ENCODE results near the gene CAPN15. TPM values are rescaled to one million over a fixed set of nuclear protein-coding genes. Genes with fewer than 3 reads are reported as not detected.

Gene CAPN15
- total and polyA plus RNA-seq, 9 donors: 17.2 to 36.7 (median 29.8) TPM

Other genes starting within 250 kb of the CAPN15 start
- gene ARHGDIG, start 247.1 kb upstream of the CAPN15 start, total RNA-seq: 1.0 TPM
- gene ARHGDIG, start 247.1 kb upstream of the CAPN15 start, polyA plus RNA-seq (ENCODE audit: insufficient read depth in 1 of 8, insufficient read length in 8 of 8, low replicate concordance in 1 of 8): 1 to 10 TPM in 2 of 8 donors, under 1 TPM in 6; 0.30 to 2.4 (median 0.63) TPM
- 0.84 TPM for gene PDIA2, start 244.5 kb upstream of the CAPN15 start, total RNA-seq
- gene PDIA2, start 244.5 kb upstream of the CAPN15 start, polyA plus RNA-seq (ENCODE audit: insufficient read depth in 1 of 8, insufficient read length in 8 of 8, low replicate concordance in 1 of 8): 1 to 10 TPM in 1 of 8 donors, under 1 TPM in 7; 0.46 to 1.8 (median 0.60) TPM
- 14.5 TPM for gene AXIN1, start 175.0 kb upstream of the CAPN15 start, total RNA-seq
- gene AXIN1, start 175.0 kb upstream of the CAPN15 start, polyA plus RNA-seq (ENCODE audit: insufficient read depth in 1 of 8, insufficient read length in 8 of 8, low replicate concordance in 1 of 8): 10 to 100 TPM; 11.5 to 19.2 (median 14.2) TPM
- 46.1 TPM for gene MRPL28, start 157.2 kb upstream of the CAPN15 start, total RNA-seq
- gene MRPL28, start 157.2 kb upstream of the CAPN15 start, polyA plus RNA-seq (ENCODE audit: insufficient read depth in 1 of 8, insufficient read length in 8 of 8, low replicate concordance in 1 of 8): 10 to 100 TPM; 48.4 to 52.6 (median 50.0) TPM
- gene PGAP6, start 145.7 kb upstream of the CAPN15 start, total RNA-seq: 16.3 TPM
- 10 to 100 TPM; 23.3 to 38.2 (median 29.3) TPM for gene PGAP6, start 145.7 kb upstream of the CAPN15 start, polyA plus RNA-seq (ENCODE audit: insufficient read depth in 1 of 8, insufficient read length in 8 of 8, low replicate concordance in 1 of 8)
- 53.5 TPM for gene NME4, start 130.5 kb upstream of the CAPN15 start, total RNA-seq
- gene NME4, start 130.5 kb upstream of the CAPN15 start, polyA plus RNA-seq (ENCODE audit: insufficient read depth in 1 of 8, insufficient read length in 8 of 8, low replicate concordance in 1 of 8): 100 to 1,000 TPM in 3 of 8 donors, 10 to 100 TPM in 5; 70.9 to 115 (median 97.2) TPM
- 8.4 TPM for gene DECR2, start 125.8 kb upstream of the CAPN15 start, total RNA-seq
- gene DECR2, start 125.8 kb upstream of the CAPN15 start, polyA plus RNA-seq (ENCODE audit: insufficient read depth in 1 of 8, insufficient read length in 8 of 8, low replicate concordance in 1 of 8): 10 to 100 TPM in 7 of 8 donors, 1 to 10 TPM in 1; 8.8 to 20.6 (median 13.4) TPM
- 13.9 TPM for gene RAB11FIP3, start 102.1 kb upstream of the CAPN15 start, total RNA-seq
- gene RAB11FIP3, start 102.1 kb upstream of the CAPN15 start, polyA plus RNA-seq (ENCODE audit: insufficient read depth in 1 of 8, insufficient read length in 8 of 8, low replicate concordance in 1 of 8): 10 to 100 TPM; 26.5 to 35.8 (median 29.8) TPM
- 0.13 TPM for gene PRR35, start 32.7 kb downstream of the CAPN15 start, total RNA-seq
- under 1 TPM in 7 of 8 donors, not detected in 1; 0.07 to 0.30 (median 0.13) TPM for gene PRR35, start 32.7 kb downstream of the CAPN15 start, polyA plus RNA-seq (ENCODE audit: insufficient read depth in 1 of 8, insufficient read length in 8 of 8, low replicate concordance in 1 of 8)
- 1.5 TPM for gene NHLRC4, start 39.3 kb downstream of the CAPN15 start, total RNA-seq
- gene NHLRC4, start 39.3 kb downstream of the CAPN15 start, polyA plus RNA-seq (ENCODE audit: insufficient read depth in 1 of 8, insufficient read length in 8 of 8, low replicate concordance in 1 of 8): 1 to 10 TPM; 1.3 to 1.8 (median 1.5) TPM
- gene PIGQ, start 42.3 kb downstream of the CAPN15 start, total RNA-seq: 12.2 TPM
- gene PIGQ, start 42.3 kb downstream of the CAPN15 start, polyA plus RNA-seq (ENCODE audit: insufficient read depth in 1 of 8, insufficient read length in 8 of 8, low replicate concordance in 1 of 8): 10 to 100 TPM; 14.1 to 23.2 (median 19.2) TPM
- 9.4 TPM for gene RAB40C, start 62.4 kb downstream of the CAPN15 start, total RNA-seq
- gene RAB40C, start 62.4 kb downstream of the CAPN15 start, polyA plus RNA-seq (ENCODE audit: insufficient read depth in 1 of 8, insufficient read length in 8 of 8, low replicate concordance in 1 of 8): 10 to 100 TPM; 10.3 to 15.4 (median 13.2) TPM
- 0.22 TPM for gene WFIKKN1, start 103.3 kb downstream of the CAPN15 start, total RNA-seq
- gene WFIKKN1, start 103.3 kb downstream of the CAPN15 start, polyA plus RNA-seq (ENCODE audit: insufficient read depth in 1 of 8, insufficient read length in 8 of 8, low replicate concordance in 1 of 8): under 1 TPM; 0.12 to 0.82 (median 0.39) TPM
- 47.9 TPM for gene METTL26, start 108.6 kb downstream of the CAPN15 start, total RNA-seq
- 10 to 100 TPM; 39.3 to 59.1 (median 42.5) TPM for gene METTL26, start 108.6 kb downstream of the CAPN15 start, polyA plus RNA-seq (ENCODE audit: insufficient read depth in 1 of 8, insufficient read length in 8 of 8, low replicate concordance in 1 of 8)
- 18.6 TPM for gene MCRIP2, start 114.1 kb downstream of the CAPN15 start, total RNA-seq
- gene MCRIP2, start 114.1 kb downstream of the CAPN15 start, polyA plus RNA-seq (ENCODE audit: insufficient read depth in 1 of 8, insufficient read length in 8 of 8, low replicate concordance in 1 of 8): 10 to 100 TPM in 4 of 8 donors, 1 to 10 TPM in 4; 7.7 to 16.8 (median 10.8) TPM
- 12.3 TPM for gene WDR90, start 121.7 kb downstream of the CAPN15 start, total RNA-seq
- gene WDR90, start 121.7 kb downstream of the CAPN15 start, polyA plus RNA-seq (ENCODE audit: insufficient read depth in 1 of 8, insufficient read length in 8 of 8, low replicate concordance in 1 of 8): 10 to 100 TPM; 10.6 to 30.5 (median 20.3) TPM
- 31.6 TPM for gene RHOT2, start 140.4 kb downstream of the CAPN15 start, total RNA-seq
- gene RHOT2, start 140.4 kb downstream of the CAPN15 start, polyA plus RNA-seq (ENCODE audit: insufficient read depth in 1 of 8, insufficient read length in 8 of 8, low replicate concordance in 1 of 8): 10 to 100 TPM; 45.1 to 88.7 (median 66.5) TPM
- gene RHBDL1, start 148.0 kb downstream of the CAPN15 start, total RNA-seq: 1.3 TPM
- gene RHBDL1, start 148.0 kb downstream of the CAPN15 start, polyA plus RNA-seq (ENCODE audit: insufficient read depth in 1 of 8, insufficient read length in 8 of 8, low replicate concordance in 1 of 8): 1 to 10 TPM in 6 of 8 donors, under 1 TPM in 2; 0.84 to 2.6 (median 1.7) TPM
- gene STUB1, start 152.7 kb downstream of the CAPN15 start, total RNA-seq: 70.7 TPM
- gene STUB1, start 152.7 kb downstream of the CAPN15 start, polyA plus RNA-seq (ENCODE audit: insufficient read depth in 1 of 8, insufficient read length in 8 of 8, low replicate concordance in 1 of 8): 100 to 1,000 TPM in 4 of 8 donors, 10 to 100 TPM in 4; 93.9 to 115 (median 100) TPM
- 20.7 TPM for gene JMJD8, start 156.6 kb downstream of the CAPN15 start, total RNA-seq
- 10 to 100 TPM; 27.3 to 40.2 (median 34.5) TPM for gene JMJD8, start 156.6 kb downstream of the CAPN15 start, polyA plus RNA-seq (ENCODE audit: insufficient read depth in 1 of 8, insufficient read length in 8 of 8, low replicate concordance in 1 of 8)
- 2.0 TPM for gene WDR24, start 162.7 kb downstream of the CAPN15 start, total RNA-seq
- gene WDR24, start 162.7 kb downstream of the CAPN15 start, polyA plus RNA-seq (ENCODE audit: insufficient read depth in 1 of 8, insufficient read length in 8 of 8, low replicate concordance in 1 of 8): 10 to 100 TPM in 1 of 8 donors, 1 to 10 TPM in 7; 7.1 to 10.5 (median 8.9) TPM
- gene FBXL16, start 178.1 kb downstream of the CAPN15 start, total RNA-seq: not detected
- under 1 TPM; 0.18 to 0.87 (median 0.42) TPM for gene FBXL16, start 178.1 kb downstream of the CAPN15 start, polyA plus RNA-seq (ENCODE audit: insufficient read depth in 1 of 8, insufficient read length in 8 of 8, low replicate concordance in 1 of 8)
- gene METRN, start 187.4 kb downstream of the CAPN15 start, total RNA-seq: 35.6 TPM
- 10 to 100 TPM; 33.3 to 49.6 (median 34.9) TPM for gene METRN, start 187.4 kb downstream of the CAPN15 start, polyA plus RNA-seq (ENCODE audit: insufficient read depth in 1 of 8, insufficient read length in 8 of 8, low replicate concordance in 1 of 8)
- 29.8 TPM for gene ANTKMT, start 193.4 kb downstream of the CAPN15 start, total RNA-seq
- 10 to 100 TPM; 14.1 to 22.8 (median 16.0) TPM for gene ANTKMT, start 193.4 kb downstream of the CAPN15 start, polyA plus RNA-seq (ENCODE audit: insufficient read depth in 1 of 8, insufficient read length in 8 of 8, low replicate concordance in 1 of 8)
- 0.18 TPM for gene CCDC78, start 198.7 kb downstream of the CAPN15 start, total RNA-seq
- gene CCDC78, start 198.7 kb downstream of the CAPN15 start, polyA plus RNA-seq (ENCODE audit: insufficient read depth in 1 of 8, insufficient read length in 8 of 8, low replicate concordance in 1 of 8): 1 to 10 TPM in 7 of 8 donors, under 1 TPM in 1; 0.77 to 2.1 (median 1.3) TPM
- gene HAGHL, start 199.4 kb downstream of the CAPN15 start, total RNA-seq: 1.7 TPM
- 1 to 10 TPM; 1.8 to 4.7 (median 2.9) TPM for gene HAGHL, start 199.4 kb downstream of the CAPN15 start, polyA plus RNA-seq (ENCODE audit: insufficient read depth in 1 of 8, insufficient read length in 8 of 8, low replicate concordance in 1 of 8)
- 18.3 TPM for gene CIAO3, start 213.3 kb downstream of the CAPN15 start, total RNA-seq
- gene CIAO3, start 213.3 kb downstream of the CAPN15 start, polyA plus RNA-seq (ENCODE audit: insufficient read depth in 1 of 8, insufficient read length in 8 of 8, low replicate concordance in 1 of 8): 10 to 100 TPM; 14.3 to 19.6 (median 17.5) TPM
- 0.31 TPM for gene MSLN, start 233.0 kb downstream of the CAPN15 start, total RNA-seq
- gene MSLN, start 233.0 kb downstream of the CAPN15 start, polyA plus RNA-seq (ENCODE audit: insufficient read depth in 1 of 8, insufficient read length in 8 of 8, low replicate concordance in 1 of 8): 1 to 10 TPM in 4 of 8 donors, under 1 TPM in 4; 0.23 to 6.9 (median 0.93) TPM